GM19023 (cell line): ENCODE measurements around the gene NAA40.
"Not testable (repeated sequence)": the region's sequence is repeated elsewhere in the genome, so short reads cannot be mapped to it uniquely, and the experiment has no call there.

Experiments
- ATAC-seq: cut with Tn5 transposase; IDR thresholded peaks from one replicate; pipeline ENCODE4 v1.9.1; 2021; ENCODE audit warnings: mild to moderate bottlenecking, moderate library complexity; ENCODE audit not compliant: unreplicated experiment

The NAA40 gene

DNA sequence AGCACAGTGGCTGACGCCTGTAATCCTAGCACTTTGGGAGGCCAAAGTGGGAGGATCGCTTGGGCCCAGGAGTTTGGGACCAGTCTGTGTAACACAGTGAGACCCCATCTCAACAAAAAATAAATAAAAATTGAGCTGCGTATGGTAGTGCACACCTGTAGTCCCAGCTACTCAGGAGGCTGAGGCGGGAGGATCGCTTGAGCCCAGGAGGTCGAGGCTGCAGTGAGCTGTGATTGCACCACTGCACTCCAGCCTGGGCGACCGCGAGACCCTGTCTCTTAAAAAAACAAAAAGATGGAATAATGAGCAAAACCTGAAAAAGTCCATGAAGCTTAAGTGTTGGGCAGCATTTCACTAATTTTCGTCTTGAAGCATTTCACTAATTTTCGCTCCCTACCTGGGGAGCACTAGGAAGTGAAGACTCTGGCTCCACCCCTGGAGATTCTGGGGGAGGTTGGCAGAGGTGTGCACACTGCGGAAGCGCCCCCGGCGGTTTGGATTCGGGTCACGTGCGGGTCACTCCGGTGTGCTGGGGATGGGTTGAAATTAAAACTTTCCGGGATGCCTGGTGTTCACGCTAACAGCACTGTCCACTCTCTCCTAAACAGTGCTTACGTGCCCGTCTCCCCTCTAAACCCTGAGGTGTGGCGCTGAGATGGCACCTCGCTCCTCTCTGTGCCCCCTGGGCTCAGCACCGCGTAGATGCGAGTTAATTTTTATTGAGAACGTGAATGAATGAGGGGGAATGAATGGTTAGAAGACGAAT is 906 bp upstream of the NAA40 start:
- peak; percentile 15 for ATAC-seq

DNA sequence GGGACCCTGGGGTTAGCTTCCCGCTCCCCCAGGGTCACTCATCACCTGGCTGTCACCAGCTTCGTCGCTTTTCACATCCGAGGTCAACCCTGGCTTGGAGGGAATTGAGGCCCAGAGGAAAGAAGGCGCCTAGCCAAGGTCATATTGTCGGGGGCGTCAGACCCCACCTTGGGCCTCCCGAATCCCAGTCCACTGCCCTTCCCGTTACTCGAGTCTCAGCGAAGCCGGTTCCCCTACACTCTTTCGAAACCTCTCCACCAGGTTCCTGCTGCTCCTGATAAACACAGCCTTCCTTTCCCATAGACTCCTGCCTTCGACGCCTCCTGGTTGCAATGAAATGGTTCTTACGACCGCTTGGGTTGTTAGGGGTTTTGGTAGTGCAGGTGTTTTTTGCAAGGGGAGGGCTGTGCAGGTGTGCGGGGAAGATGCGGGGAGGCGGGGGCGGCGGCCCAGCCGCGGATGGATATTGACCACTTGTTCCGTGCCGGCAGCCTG is 642 bp downstream of the NAA40 start:
- ATAC-seq = no peak

DNA sequence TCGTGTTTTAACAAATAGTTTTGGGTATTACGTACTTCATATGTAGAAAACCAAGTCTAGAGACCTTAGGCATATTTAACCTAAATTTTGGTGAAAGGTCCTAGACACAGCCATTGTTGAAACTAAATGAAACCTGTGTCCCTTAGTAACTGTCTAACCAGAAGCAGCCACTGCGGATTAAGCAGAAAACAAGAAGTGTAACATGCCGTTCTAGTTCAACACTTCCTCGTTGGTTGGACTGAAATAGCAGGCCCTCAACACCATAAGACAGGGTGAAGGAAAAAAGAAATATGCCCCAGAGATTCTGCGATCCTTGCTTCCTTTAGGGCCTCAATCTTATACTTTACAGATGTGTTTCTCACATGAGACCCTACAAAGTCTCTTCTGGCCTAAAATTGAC is 2.0 kb downstream of the NAA40 start:
- no peak for ATAC-seq

DNA sequence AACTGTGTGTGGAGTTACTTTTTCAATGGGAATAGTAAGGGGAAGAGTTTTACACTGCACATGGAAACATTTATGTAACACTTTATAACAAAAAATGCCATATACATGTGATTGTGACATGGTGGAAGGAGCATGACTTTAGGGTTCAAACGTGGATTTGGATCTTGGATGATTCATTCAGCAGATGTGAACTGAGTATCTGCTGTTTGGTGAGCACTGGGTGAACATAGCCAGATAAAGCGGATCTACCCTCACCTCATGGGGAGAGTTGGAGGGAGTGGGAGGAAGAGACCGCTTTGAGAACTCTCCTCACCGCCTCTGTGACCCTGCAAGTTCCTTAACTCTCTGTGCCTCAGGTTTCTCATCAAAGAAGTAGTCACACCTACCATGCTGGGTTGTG is 3.1 kb downstream of the NAA40 start:
- ATAC-seq = no peak

DNA sequence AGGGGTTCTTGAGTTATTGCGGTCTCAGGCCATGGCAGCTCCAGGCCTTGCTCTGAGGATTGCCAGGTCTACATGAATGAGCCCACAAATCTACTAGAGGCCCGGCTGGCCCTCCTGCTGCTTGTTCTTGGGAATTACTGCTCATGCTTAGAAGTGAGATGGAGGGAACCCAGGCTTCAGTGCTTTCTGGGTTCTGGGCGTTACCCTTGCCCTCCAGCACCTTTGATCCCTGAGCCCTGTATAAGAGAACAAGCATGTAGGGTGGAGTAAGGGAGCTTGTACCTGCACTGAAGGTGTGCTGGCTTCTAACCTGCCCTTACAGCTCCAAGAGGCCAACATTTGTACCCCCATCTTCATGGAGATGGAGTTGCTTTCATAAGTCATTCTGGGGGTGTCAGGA is 4.0 kb downstream of the NAA40 start:
- ATAC-seq = no peak

DNA sequence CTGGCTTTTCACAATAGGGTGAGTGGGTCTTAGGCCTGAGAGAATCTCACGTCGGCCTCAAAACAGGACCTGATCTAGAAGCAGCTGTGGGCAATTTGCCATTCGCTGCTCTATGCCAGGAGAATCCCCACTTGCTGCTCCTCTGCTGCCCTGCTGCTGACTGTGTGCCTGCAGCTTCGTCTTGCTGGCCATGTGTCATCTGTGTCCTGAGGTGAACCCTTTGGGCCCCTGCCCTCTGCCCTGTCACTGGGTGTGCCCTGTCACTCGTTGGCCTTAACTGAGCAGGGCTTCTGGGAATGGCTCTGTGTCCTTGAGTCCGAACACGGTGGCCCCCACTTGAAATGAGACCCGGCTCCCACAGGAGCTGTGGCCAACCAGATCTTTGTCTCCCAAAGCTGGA is 6.2 kb downstream of the NAA40 start:
- no peak for ATAC-seq

DNA sequence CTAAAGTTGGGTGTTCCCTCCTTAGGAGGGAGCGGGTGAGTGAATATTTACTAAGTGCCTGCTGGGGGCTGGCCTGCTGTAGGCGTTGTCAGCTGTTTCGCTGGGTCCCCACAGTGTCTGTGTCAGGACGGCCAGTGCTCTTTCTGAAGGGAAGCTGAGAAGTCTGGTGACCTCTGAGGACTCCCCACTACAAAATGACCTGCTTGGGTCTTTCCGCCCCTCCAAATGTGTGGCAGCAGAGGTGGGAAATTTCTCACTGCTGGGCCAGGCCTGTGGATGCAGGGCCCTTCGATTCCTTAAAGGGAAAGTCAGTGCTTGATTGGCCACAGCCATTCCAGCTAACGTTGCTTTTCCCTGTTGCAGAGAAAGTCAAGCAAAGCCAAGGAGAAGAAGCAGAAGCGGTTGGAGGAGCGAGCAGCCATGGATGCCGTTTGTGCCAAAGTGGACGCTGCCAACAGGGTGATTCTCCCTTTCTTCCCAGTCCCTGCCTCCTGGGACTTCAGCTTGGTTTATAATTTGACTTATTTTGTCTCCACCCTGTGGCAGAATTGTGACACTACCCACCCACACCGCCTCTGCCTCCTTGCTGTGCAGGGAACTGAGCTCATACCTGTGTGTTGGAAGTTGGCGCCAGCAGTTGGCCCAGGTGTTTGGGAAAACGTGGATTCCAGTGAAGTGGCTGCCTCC is 6.8 kb downstream of the NAA40 start:
- ATAC-seq = no peak

DNA sequence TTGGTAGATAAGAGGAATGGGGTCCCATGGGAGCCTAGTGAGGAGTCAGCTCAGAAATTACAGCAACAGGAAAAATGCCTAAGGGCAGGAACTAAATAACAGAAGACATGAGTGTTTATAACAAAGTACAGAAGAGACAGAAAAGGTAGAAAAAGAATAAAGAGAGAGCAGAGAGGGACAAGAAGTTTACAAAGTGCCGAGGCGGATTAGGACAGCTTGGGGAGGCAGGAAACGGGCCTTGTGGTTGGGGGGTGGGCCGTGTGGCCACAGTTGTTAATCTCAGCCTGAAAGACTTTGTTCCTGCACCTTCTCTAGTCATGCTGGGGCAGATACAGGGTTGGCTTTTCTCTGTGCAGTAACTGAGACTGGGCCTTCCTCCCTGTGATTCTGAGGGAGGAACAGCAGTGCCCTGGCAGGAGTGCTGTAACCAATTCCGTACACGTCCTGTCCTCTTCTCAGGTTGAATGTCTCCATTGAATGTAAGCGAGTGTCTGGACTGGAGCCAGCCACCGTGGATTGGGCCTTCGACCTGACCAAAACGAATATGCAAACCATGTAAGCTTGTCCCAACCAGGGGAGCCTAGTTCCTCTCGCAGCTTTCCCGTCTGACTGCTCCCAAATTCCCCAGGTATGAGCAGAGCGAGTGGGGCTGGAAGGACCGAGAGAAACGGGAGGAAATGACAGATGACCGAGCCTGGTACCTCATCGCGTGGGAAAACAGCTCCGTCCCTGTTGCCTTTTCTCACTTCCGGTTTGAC is 13.2 kb downstream of the NAA40 start:
- no peak for ATAC-seq

DNA sequence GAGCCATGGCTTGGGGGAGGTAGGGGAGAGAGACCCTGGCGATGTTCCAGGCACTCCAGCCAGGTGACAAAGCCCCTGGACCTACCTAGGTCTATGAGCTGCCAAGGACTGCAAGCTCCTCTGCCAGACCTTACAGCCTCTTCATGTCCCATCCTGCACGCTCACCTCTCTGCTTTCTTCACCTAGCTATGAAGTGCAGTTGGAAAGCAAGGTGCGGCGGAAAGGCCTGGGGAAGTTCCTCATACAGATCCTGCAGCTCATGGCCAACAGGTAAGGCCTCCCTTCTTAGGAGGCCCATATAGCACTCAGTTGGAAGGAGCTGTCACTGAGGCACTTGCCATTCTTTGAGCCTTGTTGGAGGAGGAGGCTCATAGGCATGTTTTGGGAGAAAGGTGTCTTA is 13.8 kb downstream of the NAA40 start:
- ATAC-seq = no peak

DNA sequence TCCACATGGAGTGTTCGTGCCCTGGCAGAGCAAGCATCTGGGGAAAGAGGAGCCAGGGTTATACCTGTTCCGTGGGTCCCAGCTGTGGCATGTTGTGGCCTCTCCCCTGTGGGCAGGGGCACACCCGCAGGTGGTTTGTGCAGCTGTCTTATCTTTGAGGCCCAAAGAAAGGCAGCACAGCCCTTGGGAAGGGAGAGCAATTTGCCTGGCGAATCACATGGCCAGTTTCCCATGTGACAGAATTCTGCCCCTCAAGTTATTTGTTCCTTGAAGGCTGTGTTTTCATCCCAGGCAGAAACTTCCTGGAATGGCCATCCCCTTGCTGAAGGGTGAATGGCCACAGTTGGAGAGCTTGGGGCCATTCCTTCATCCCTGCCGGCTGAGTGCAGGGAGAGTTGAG is 19.2 kb downstream of the NAA40 start:
- no peak for ATAC-seq

DNA sequence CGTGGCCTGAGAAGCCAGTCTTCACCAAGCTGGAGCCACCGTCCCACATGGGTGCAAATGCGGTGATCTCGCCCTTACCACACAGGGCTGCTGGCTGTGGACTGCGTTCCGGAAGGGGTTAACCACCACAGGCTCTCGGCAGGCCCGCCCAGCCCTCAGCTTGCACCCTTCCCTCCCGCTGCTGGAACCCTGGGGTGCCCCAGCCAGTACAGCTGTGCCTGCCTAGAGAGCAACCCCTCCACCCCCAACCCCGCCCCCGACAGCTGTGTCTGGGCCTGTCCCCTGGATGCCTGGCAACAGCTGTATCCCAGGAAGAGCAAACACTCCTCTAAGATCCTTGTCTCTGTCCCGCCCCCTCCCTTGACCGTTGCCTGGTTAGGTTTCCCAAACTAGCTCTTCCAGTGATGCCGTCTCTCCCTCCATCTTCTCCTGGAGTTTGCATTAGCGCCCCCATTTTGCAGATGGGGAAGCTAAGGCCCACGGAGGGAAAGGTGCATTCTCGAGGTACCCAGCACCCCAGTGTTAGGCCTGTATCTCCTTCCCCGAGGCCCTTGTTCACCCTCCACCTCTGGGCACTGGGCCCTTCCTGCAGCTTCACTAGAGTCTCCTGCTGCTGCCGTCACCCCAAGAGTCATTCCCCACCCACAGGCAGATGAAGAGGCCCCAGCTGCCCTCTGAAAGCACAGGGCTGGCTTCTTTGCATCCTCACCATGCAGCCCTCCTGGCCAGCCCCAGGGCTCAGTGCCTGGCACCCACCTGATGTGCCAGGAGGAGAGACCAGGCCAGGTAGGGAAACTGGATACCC is 23.0 kb downstream of the NAA40 start:
- ATAC-seq = no peak

DNA sequence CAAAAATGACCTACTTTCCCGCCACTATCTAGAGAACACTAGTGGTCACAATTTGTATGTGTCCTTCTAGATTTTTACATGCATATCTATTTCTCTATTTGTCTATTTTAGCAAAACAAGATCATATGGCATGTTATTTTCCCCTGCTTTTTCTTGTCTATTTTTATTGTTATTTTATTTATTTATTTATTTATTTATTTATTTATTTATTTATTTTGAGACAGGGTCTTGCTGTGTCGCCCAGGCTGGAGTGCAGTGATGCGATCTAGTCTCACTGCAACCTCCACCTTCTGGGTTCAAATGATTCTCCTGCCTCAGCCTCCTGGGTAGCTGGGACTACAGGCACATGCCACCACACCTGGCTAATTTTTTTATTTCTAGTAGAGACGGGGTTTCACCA is 25.1 kb downstream of the NAA40 start:
- ATAC-seq = not testable (repeated sequence)

DNA sequence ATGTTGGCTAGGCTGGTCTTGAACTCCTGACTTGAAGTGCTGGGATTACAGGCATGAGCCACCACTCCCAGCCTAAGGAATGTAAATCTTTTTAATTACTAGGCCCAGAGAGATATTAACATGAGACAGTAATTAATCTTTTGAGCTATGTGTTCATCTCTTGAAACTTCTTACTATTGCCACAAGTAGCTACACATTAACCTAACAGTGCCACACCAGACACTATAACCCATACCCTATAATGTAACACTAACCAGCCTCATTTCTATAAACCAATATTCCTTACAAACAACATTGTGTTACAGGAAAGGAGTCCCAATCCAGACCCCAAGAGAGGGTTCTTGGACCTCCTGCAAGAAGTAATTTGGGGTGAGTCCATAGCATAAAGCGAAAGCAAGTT is 27.6 kb downstream of the NAA40 start:
- ATAC-seq = no peak

DNA sequence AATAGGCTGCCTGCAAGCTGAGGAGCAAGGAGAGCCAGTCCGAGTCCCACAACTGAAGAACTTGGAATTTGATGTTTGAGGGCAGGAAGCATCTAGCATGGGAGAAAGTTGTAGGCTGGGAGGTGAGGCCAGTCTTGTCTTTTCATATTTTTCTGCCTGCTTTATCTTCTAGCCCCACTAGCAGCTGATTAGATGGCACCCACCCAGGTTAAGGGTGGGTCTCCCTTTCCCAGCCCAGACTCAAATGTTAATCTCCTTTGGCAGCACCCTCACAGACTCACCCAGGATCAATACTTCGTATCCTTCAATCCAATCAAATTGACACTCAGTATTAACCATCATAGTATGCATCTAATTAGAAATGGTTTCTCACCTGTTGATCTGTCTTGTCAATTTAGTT is 30.7 kb downstream of the NAA40 start:
- ATAC-seq = no peak

DNA sequence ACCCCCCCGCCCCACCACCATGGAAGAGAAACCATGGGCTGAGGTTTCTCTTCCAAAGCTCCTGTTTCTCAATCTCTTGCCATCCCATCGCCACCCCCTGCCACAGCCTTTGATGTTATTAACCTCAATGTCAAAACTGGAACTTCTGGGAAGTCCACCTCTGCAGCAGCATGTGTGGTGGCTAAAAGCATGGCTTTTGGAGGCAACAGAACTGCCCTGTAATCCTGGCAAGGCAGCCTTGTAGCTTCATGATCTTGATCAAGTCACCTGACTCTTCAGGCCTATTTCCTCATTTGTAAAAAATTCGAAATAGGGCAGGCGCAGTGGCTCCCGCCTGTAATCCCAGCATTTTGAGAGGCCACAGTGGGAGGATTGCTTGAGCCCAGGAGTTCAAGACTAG is 32.1 kb downstream of the NAA40 start:
- ATAC-seq = no peak

DNA sequence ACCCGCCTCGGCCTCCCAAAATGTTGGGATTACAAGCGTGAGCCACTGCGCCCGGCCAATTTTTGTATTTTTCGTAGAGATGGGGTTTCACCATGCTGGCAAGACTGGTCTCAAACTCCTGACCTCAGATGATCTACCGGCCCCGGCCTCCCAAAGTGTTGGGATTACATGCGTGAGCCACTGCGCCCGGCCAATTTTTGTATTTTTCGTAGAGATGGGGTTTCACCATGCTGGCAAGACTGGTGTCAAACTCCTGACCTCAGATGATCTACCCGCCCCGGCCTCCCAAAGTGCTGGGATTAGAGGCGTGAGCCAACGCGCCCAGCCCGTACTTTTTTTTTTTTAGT is 35.1 kb downstream of the NAA40 start:
- not testable (repeated sequence) for ATAC-seq

DNA sequence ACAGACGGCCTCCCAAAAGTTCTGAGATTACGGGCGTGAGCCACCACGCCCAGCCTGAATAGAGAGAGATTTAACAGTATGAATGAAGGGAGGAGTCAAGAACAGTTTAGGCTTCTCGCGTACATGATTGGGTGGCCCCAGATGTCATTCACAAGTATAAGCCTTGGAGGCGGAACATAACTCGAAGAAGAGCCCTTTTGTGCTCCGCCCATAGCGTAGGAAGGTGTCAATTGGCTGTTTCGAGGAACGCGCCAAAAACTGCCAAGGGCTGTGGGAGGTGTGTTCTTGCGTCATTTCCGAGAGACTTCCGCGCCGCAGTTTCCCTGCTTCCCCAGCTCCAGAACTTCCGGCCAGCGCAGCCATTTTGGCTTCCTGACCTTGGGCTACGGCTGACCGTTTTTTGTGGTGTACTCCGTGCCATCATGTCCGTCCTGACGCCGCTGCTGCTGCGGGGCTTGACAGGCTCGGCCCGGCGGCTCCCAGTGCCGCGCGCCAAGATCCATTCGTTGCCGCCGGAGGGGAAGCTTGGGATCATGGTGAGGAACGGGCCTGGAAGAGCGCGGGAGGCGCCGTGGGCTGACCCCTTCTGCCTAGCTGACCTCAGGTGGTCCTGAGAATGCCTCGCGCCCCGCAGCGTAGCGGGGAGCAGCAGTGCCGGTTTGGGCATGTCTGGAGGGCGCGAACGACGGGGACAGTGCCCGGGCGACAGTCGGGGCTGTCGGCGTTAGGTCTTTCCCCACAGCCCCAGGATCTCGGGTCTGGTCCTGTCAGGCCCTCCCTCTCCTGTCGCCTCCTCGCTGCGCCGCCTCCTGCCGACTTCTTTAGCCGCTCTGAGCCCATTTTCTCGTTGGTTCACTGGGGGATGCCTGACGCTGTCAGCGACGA is 35.7 kb downstream of the NAA40 start, which contains the start of gene COX8A:
Gene COX8A, plus strand, starts transcription at position 362 of the 885 bp plus-strand sequence. Its CDS starts 61 bp downstream, at position 423.
- peak; percentile 94 for ATAC-seq

DNA sequence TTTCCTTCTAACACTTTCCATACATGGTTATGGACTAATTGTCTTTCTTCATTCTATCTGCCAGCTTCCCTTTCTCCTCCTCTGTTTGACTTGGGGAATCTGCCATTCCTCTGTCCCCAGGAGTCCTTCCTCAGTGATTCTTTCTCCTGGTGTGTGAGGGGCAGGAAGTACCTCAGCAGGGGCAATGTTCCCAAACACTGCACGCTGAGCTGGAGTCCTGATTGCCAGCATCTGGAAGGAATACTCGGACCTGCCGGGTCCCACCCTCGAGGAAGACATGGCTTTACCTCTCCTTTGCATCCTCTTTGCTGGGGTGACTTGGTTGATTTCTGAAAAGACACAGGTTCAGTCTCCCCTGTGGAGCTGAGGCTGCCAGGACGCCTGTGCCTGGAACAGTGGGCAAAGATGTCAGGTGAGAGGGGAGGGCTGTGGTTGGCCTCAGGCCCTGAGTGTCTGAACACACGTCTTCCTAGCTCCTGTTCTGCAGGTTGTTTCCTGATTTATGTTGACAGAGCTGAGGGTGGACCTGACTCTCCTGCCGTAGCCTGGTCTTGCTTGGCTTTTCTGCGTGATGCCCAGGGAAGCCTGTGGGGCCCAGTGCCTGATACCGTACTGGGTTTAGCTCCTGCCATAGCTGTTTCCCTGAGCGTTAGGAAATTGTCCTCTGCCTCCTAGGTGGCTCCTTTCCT is 39.9 kb downstream of the NAA40 start:
- ATAC-seq = no peak

DNA sequence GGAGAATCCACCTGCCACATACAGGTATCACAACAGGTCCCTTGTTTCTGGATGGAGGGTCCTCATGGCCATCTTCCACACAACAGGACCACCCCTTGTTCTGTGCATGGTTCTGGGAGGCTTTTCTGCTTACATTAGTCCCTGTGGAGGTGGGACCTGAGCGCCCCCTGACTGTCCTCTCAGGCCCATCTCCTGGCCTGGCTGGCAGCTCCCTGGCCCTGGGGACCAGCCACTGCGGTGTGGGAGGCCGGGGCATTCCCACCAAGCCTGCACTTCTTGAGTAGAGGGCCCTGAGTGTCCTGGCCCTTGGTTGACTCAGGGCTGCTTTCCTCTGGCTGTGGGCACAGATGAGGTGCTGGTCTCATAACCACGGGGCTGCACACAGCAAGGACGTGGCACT is 40.6 kb downstream of the NAA40 start:
- no peak for ATAC-seq
